SK-N-SH treated with all-trans-retinoic acid at 6 μM for 48 hours (cell line): ENCODE data around the gene NEK11.

Experiments used
- CSDC2 ChIP-seq: fragments of 250-450 bp; sonication (Bioruptor Pico); IDR thresholded peaks from 2 replicates; pipeline ENCODE4 v1.5.0; 2020; ENCODE audit warnings: mild to moderate bottlenecking, moderate library complexity
- TCF4 ChIP-seq: fragments of 250-450 bp; sonication (Bioruptor Pico); IDR thresholded peaks from 2 replicates; pipeline ENCODE4 v1.8.0; 2021; ENCODE audit warnings: mild to moderate bottlenecking, moderate library complexity, borderline replicate concordance

GRCh38 chr3:131260525-131260924 lies 233.8 kb downstream of the NEK11 start:
- TF ChIP-seq CSDC2 (no peak), TCF4 (no peak)
